SH-SY5Y (cell line): ENCODE measurements around the gene CCK.

Experiments used
- GATA2 ChIP-seq: IDR thresholded peaks from 2 replicates; pipeline ENCODE4 v1.6.1; 2011; ENCODE audit warnings: mild to moderate bottlenecking, low read depth, low read length
- GATA3 ChIP-seq: IDR thresholded peaks from 2 replicates; pipeline ENCODE4 v1.6.1; 2011; ENCODE audit warnings: low read depth, mild to moderate bottlenecking, low read length, moderate library complexity

- TF ChIP-seq GATA2: no peak
- TF ChIP-seq GATA3: no peak
These were observed 56.1 kb downstream of the CCK start for GRCh38 chr3:42209917-42210316.
